Peyer's patch (tissue), 4 donors: ENCODE data around the gene ELMO1.

Source experiments
- CTCF ChIP-seq, 6 experiments: fragments of 450-650 bp in 4 of 6; fragments of 200-600 bp in 2 of 6; sonication (generic) in 1 of 6; IDR thresholded peaks; one replicate each; pipeline ENCODE4 v1.5.1; 2017 to 2019; ENCODE audit warnings: antibody characterized with exemption in 6 of 6, mild to moderate bottlenecking in 3 of 6, moderate library complexity in 1 of 6
- POLR2A ChIP-seq, 2 donors: fragments of 450-650 bp; IDR thresholded peaks; one replicate each; pipeline ENCODE4 v1.5.1; 2017; ENCODE audit warnings: antibody characterized with exemption in 2 of 2, mild to moderate bottlenecking in 2 of 2, moderate library complexity in 2 of 2

- TF ChIP-seq POLR2A (IDR thresholded peaks at IDR 0.05) (no peak), CTCF (IDR thresholded peaks at IDR 0.05) (no peak)
Observed at GRCh38 chr7:36972140-36972518, 476.5 kb downstream of the ELMO1 start.
